A549 (cell line): ENCODE results near the gene GSTT2B.
"Not testable (repeated sequence)": the region's sequence is repeated elsewhere in the genome, so short reads cannot be mapped to it uniquely, and the experiment has no call there.

Experiments
- POLR2A ChIP-seq: IDR thresholded peaks from 2 replicates; pipeline ENCODE4 v1.6.1; 2012; ENCODE audit warnings: mild to moderate bottlenecking, low read length
- TF ChIP-seq, protein P1 (sequence below): fragments of >200 bp; sonication (Bioruptor Twin); formaldehyde crosslinking; IDR thresholded peaks from 3 replicates; pipeline ENCODE4 v1.5.1; 2016

DNA sequence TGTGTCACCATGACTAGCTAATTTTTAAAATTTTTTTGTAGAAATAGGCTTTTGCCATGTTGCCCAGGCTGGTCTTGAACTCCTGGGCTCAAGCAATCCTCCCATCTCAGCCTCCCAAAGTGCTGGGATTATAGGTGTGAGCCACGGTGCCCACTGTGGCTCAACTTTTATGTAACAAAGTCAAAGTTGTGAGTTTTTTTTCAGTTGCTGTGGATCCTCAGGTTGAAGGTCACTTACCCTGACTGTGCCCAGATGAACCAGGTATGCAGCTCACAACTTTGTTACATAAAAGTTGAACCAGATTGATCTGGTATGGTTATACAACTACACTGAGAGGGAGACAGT lies 40.8 kb downstream of the GSTT2B start:
- TF ChIP-seq, protein P1, sequence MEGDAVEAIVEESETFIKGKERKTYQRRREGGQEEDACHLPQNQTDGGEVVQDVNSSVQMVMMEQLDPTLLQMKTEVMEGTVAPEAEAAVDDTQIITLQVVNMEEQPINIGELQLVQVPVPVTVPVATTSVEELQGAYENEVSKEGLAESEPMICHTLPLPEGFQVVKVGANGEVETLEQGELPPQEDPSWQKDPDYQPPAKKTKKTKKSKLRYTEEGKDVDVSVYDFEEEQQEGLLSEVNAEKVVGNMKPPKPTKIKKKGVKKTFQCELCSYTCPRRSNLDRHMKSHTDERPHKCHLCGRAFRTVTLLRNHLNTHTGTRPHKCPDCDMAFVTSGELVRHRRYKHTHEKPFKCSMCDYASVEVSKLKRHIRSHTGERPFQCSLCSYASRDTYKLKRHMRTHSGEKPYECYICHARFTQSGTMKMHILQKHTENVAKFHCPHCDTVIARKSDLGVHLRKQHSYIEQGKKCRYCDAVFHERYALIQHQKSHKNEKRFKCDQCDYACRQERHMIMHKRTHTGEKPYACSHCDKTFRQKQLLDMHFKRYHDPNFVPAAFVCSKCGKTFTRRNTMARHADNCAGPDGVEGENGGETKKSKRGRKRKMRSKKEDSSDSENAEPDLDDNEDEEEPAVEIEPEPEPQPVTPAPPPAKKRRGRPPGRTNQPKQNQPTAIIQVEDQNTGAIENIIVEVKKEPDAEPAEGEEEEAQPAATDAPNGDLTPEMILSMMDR, result not testable (repeated sequence)
- not testable (repeated sequence) for TF ChIP-seq POLR2A
